Ectodermal cell (in vitro differentiated cells): ENCODE data around the gene ADRB2.

Experiments
- H3K27ac ChIP-seq: 2 replicates; pipeline ENCODE4 v1.7.0; 2013; ENCODE audit warnings: mild to moderate bottlenecking, low read depth, low read length; ENCODE audit not compliant: insufficient read depth, poor library complexity, severe bottlenecking
- H3K27me3 ChIP-seq: 2 replicates; pipeline ENCODE4 v1.7.0; 2013; ENCODE audit warnings: mild to moderate bottlenecking, low read length; ENCODE audit not compliant: insufficient read depth, control insufficient read depth, poor library complexity, severe bottlenecking
- H3K36me3 ChIP-seq: one replicate; pipeline ENCODE4 v1.7.0; 2013; ENCODE audit warnings: low read length; ENCODE audit not compliant: control insufficient read depth, insufficient read depth
- H3K4me1 ChIP-seq: one replicate; pipeline ENCODE4 v1.7.0; 2013; ENCODE audit warnings: low read length; ENCODE audit not compliant: control insufficient read depth, insufficient read depth
- H3K4me3 ChIP-seq: 2 replicates; pipeline ENCODE4 v1.7.0; 2013; ENCODE audit warnings: low read depth, low read length, control low read depth; ENCODE audit not compliant: insufficient read depth
- H3K9me3 ChIP-seq: 2 replicates; pipeline ENCODE4 v1.7.0; 2013; ENCODE audit warnings: mild to moderate bottlenecking, low read length, moderate library complexity; ENCODE audit not compliant: control insufficient read depth
- WGBS, 2 experiments: methylation state at CpG; one replicate each; pipeline ENCODE4 v1.1.7; 2013; ENCODE audit warnings: missing lambda C conversion rate in 2 of 2; 5-methylcytosine and 5-hydroxymethylcytosine counted together

ADRB2 gene

DNA sequence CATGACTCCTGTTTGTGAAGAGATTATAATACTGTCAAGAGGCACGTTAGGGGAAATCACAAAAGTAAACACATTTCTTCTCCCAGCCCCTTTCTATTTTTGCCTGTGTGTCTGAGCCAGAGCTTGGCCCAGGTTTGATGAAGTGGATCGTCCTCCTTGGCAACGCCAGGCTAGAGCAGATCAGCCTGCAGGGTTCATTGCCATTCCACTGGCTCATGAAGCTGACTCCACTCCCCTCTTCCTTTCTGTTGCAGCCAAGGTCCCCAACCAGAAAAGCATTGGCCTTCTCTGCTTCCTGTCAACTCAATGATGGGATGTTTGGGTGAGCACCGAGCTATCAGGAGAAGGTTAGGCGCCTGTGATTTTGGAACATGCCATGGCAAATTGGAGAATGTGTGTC, 3.3 kb downstream of the ADRB2 start:
- no peak overlapping the region for H3K4me3 ChIP-seq
- WGBS, 2 experiments, result 91 to 96% methylated on average over 5 of the region's 5 CpGs
- no peaks in the 10 kb centered on the region for H3K9me3 ChIP-seq
- no peaks in the 10 kb centered on the region for H3K4me1 ChIP-seq
- no peaks in the 10 kb centered on the region for H3K36me3 ChIP-seq
- peaks cover 40% of the 10 kb centered on the region for H3K27me3 ChIP-seq
- H3K27ac ChIP-seq, result no peak overlapping the region

DNA sequence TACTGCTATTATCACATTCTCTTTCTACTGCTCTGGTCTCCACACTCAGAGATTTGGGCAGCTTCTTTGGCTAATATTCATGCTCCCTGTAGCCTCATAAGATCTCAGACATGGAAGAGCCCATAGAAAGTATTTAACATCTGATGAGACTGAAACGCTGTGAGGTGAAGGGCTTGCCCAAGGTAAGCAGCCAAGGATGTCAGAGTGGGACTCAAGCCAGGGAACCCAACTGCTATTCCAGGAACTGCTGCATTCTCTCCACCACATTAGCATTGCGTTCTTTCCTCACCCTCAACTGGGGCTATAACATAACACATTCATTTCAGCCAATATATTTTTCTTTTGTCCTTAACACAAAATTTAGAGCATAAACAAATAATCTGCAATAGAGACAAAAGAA, 3.8 kb downstream of the ADRB2 start:
- Histone ChIP-seq H3K36me3 (no peaks in the 10 kb centered on the region), H3K4me3 (no peak overlapping the region), H3K9me3 (no peaks in the 10 kb centered on the region), H3K27me3 (peaks cover 37% of the 10 kb centered on the region), H3K27ac (no peak overlapping the region), H3K4me1 (no peaks in the 10 kb centered on the region)
- WGBS, 2 experiments, result 88 to 91% methylated on average over 2 of the region's 2 CpGs

DNA sequence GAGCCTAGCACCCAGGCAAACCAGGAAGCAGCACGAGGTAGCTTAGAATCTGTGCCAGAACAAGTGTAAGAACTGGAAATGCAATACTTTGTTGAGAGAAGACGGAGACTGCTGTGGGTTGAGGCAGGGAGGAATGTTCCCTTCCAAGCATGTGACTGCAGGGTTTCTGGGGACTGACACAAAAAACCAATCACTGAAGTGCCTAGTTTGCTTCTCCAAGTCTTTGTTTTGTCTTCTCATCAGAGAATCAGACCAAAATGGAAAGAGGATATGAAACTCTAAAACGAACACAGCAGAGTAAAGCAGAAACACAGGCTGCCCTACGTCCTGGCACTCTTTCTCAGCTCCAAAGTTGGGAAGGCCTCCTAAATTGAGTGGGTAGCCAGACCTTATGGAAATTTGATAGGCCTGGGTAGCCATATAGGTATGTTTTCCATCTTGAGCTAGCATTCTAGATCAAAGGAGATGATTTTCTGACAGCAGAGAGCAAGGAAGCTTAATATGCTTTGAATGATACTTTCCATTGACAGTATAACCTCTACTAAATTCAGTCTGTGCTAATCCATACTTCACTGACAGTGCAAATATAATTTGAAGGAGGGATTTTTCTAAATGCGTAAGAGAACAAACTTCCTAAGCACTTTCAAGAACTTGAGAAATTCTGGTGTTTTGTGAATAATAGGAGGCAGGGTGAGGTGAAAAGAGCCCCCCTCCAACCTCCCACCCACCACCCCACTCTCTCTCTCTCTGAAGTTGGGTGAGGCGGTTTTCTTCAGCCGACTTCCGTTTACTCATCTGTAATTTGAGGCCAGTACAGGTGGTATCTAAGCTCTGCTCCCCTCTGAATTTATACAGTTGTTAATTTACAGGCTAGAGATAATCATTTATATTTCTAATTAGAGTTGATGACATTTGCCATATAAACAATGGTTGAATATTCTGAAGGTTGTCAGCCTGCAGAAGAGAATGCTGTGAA, 5.5 kb downstream of the ADRB2 start:
- Histone ChIP-seq H3K27me3 (peaks cover 20% of the 10 kb centered on the region), H3K4me3 (no peak overlapping the region), H3K27ac (no peak overlapping the region), H3K9me3 (no peaks in the 10 kb centered on the region), H3K36me3 (no peaks in the 10 kb centered on the region), H3K4me1 (no peaks in the 10 kb centered on the region)
- WGBS, 2 experiments, result 90 to 94% methylated on average over 4 to 8 of the region's 8 CpGs

DNA sequence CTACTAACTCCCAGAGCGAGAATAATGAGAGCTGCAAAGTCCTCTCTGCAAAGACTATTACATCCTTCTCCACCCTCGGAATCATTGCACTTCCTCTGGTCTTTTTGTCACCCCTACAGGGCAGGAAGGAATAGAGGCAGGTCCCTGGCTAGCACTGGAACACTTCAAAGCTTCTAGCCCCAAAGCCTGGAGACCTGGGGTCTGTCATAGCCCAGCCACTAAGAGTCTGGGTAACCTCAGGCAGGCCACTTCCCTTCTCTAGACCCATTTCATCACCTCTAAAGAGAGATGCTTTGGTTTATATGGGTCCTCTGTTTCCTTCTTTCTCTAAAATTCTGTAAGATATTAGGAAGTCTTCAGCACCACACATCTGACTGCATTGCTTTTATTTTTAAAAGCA, 6.7 kb downstream of the ADRB2 start:
- no peak overlapping the region for H3K4me3 ChIP-seq
- WGBS, 2 experiments, result 72 to 85% methylated on average over 2 of the region's 2 CpGs
- H3K4me1 ChIP-seq, result no peaks in the 10 kb centered on the region
- H3K27ac ChIP-seq, result no peak overlapping the region
- H3K36me3 ChIP-seq, result no peaks in the 10 kb centered on the region
- no peaks in the 10 kb centered on the region for H3K9me3 ChIP-seq
- peaks cover 7% of the 10 kb centered on the region for H3K27me3 ChIP-seq

DNA sequence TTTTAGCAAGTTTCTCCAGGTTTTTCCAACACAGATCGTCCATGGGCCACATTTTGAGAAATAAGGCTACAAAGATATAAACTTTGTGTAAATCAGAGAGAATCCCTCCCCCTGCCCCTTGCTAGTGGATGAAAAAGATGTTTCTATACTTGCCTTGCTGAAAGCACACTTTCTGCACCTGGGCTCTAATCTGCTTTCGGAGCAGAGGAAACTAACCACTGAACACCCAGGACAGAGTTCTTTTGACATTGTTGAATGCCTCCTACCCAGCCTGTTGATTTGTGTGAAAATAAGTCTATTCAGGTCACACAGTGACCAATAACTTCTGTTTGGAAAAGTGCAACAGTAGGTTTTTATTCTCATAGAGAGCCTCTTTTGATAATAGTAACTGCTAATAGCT, 7.5 kb downstream of the ADRB2 start:
- H3K9me3 ChIP-seq, result no peaks in the 10 kb centered on the region
- no peak overlapping the region for H3K27ac ChIP-seq
- peaks cover 3% of the 10 kb centered on the region for H3K27me3 ChIP-seq
- H3K36me3 ChIP-seq, result no peaks in the 10 kb centered on the region
- H3K4me3 ChIP-seq, result no peak overlapping the region
- WGBS, 2 experiments, result 58 to 76% methylated on average over 2 of the region's 2 CpGs
- no peaks in the 10 kb centered on the region for H3K4me1 ChIP-seq

DNA sequence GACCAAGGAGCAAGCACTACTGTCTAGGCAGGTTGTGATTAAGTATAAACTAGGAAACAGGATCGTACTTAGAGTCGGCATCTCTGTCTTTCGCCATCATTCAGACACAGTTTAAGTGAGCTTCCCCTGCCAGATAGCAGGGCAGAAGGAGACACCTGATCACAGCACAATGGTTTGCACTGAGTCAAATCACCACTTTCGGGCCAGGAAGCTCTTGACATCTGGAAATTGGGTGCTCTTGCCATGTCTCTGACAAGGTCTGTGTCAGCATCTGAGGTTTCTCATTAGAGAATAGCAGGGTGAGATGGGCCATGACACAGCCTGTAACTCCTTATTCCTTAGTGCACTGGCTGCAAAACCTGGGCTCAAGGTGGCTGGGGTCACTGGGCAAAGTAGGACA, 8.3 kb downstream of the ADRB2 start:
- Histone ChIP-seq H3K9me3 (no peaks in the 10 kb centered on the region), H3K36me3 (no peaks in the 10 kb centered on the region)
- WGBS, 2 experiments, result 94 to 97% methylated on average over 4 of the region's 4 CpGs

DNA sequence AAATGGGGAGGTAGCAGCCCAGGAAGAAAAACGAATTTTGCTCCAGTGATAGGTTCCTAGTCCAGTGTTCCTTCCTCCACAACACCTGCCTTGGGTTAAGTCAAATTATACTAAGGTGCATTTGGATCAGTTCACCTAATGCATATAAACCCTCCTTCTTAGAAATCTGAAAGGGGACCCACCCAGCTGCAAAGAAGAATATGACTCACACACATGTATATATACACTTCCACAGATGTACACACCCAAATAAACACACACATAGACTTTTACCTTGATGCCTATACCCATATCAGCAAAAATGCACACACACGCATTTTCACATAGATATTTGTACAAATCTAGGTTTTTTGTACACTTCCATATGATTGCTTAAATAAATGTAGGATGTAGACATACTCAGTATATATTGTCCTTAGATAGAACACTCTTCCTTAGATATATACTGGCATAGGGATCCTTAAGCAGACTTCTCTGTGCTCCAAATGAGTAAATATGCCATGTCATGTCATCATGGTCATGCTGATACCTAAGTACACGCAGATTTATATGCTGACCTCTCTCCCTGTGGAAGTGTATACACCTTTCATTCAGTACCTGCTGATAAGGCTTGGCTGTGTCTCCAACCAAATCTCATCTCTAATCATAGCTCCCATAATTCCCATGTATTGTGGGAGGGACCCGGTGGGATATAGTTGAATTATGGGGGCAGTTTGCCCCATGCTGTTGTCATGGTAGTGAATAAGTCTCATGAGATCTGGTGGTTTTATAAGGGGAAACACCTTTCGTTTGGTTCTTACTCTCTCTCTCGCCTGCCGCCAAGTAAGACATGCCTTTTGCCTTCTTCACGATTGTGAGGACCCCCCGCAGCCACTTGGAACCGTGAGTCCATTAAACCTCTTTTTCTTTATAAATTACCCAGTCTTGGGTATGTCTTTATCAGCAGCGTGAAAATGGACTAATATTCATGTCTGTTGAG, 10.2 kb downstream of the ADRB2 start:
- H3K36me3 ChIP-seq, result no peaks in the 10 kb centered on the region
- no peaks in the 10 kb centered on the region for H3K4me1 ChIP-seq
- H3K4me3 ChIP-seq, result no peak overlapping the region
- no peak overlapping the region for H3K27ac ChIP-seq
- 86 to 87% methylated on average over 10 to 11 of the region's 11 CpGs for WGBS, 2 experiments
- no peaks in the 10 kb centered on the region for H3K9me3 ChIP-seq
- no peaks in the 10 kb centered on the region for H3K27me3 ChIP-seq

More for the DNA sequence above, 8.3 kb downstream of the ADRB2 start:
- Histone ChIP-seq H3K4me3 (no peak overlapping the region), H3K27ac (no peak overlapping the region), H3K27me3 (no peaks in the 10 kb centered on the region), H3K4me1 (no peaks in the 10 kb centered on the region)

DNA sequence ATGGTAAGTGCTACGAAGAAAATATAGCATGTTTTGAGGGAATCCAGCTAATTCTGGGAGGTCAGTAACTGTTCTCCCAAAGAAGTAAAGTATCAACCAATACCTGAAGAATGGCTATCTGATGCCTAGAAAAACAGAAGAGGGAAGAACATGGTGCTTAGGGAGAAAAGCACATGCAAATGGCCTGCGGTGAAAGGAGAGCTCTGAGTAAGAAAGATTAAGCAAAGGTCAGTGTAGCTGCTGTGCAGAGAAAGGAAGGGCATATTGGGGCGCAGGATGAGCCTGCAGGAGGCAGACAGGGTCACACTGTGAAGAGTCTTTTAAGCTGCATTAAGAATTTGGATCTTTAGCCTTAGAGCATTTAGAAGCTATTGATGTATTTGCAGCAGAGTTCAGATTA, 11.0 kb downstream of the ADRB2 start:
- H3K36me3 ChIP-seq, result no peaks in the 10 kb centered on the region
- no peaks in the 10 kb centered on the region for H3K4me1 ChIP-seq
- H3K27me3 ChIP-seq, result no peaks in the 10 kb centered on the region
- no peak overlapping the region for H3K4me3 ChIP-seq
- no peaks in the 10 kb centered on the region for H3K9me3 ChIP-seq
- no peak overlapping the region for H3K27ac ChIP-seq
- WGBS, 2 experiments, result 89 to 90% methylated on average over 3 of the region's 3 CpGs

DNA sequence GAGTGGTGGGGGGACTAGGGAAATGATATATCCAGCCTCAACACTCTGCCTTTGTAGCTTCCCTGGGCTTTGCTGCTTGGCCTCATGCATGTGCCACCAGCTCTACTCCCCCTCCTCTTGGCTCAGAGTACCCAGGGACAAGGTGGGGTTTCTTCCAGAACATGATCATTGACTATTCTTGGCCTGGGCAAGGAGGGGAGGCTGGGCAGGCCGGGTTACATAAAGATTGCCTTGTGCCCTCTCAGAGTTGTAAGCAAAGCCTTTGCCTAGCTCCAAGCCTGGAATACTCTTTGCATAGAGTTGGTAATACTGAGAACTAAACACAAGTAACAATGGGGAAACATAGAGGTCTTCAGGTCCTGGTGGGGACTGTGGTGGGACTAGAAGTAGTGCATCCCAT, 11.9 kb downstream of the ADRB2 start:
- H3K4me3 ChIP-seq, result no peak overlapping the region
- no peaks in the 10 kb centered on the region for H3K4me1 ChIP-seq
- WGBS, 2 experiments, result 89 to 100% methylated on average over 1 of the region's 1 CpG
- H3K27me3 ChIP-seq, result no peaks in the 10 kb centered on the region
- no peak overlapping the region for H3K27ac ChIP-seq
- no peaks in the 10 kb centered on the region for H3K9me3 ChIP-seq
- no peaks in the 10 kb centered on the region for H3K36me3 ChIP-seq

DNA sequence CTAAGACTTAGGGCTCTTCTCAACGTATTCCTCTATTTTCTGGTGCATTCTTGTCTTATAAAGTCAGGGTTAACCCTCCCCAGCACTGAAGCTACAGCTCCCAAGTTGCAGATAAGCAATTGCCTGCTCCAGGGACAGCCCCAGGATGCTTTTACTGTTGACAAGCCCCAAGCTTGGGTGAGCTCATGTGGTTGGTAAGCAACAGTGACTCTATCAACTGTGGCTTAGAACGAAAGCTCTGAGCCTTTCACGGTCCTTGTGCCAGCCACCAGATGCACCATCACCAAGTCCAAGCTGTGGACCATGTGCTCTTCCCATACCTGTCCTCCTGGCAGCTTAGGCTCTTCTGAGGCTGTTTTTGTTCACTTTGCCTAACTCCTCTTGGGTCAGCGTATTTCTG, 13.5 kb downstream of the ADRB2 start:
- H3K9me3 ChIP-seq, result no peaks in the 10 kb centered on the region
- H3K36me3 ChIP-seq, result no peaks in the 10 kb centered on the region
- H3K4me1 ChIP-seq, result peaks cover 3% of the 10 kb centered on the region
- H3K27ac ChIP-seq, result no peak overlapping the region
- H3K27me3 ChIP-seq, result no peaks in the 10 kb centered on the region
- 90% methylated on average over 4 of the region's 4 CpGs for WGBS, 2 experiments
- H3K4me3 ChIP-seq, result no peak overlapping the region
